Measurements from ENCODE around the gene SNX14. TPM values are rescaled to one million over a fixed set of nuclear protein-coding genes. Genes with fewer than 3 reads are reported as not detected.
A peak's percentile ranks its signal among the peaks of the same experiment; 100 is the strongest.

The SNX14 gene
- total and polyA plus RNA-seq, 2 of the 13 experiments (the other 11 are each of a cell fraction or from before 2014, with no cell fraction given), result 83.5 to 112 TPM

GRCh38 chr6:85641897-85642773 is 48.5 kb upstream of the SNX14 start (continued):
- TF ChIP-seq ZNF687 (CRISPR knock-in tag; IDR thresholded peaks at IDR 0.05) (peak; percentile 82), NCOA2 (CRISPR knock-in tag; IDR thresholded peaks at IDR 0.05) (0 out of 2 replicates have a peak, but pooled peaks have one; percentile 4), ATF7-NPFF (CRISPR knock-in tag; IDR thresholded peaks at IDR 0.05; ENCODE audit: low read depth) (peak; percentile 51; the same call in 1 of the 2 replicates), SNRNP70 (IDR thresholded peaks at IDR 0.05; ENCODE audit: low read depth, low read length) (no peak), ARID4A (CRISPR knock-in tag; IDR thresholded peaks at IDR 0.05; ENCODE audit: borderline replicate concordance) (peak; percentile 46; the same call in 1 of the 2 replicates), ZNF546 (CRISPR knock-in tag; conservative IDR thresholded peaks at IDR 0.05) (0 out of 2 replicates have a peak, but pooled peaks have one; percentile 5), KLF15 (CRISPR knock-in tag; IDR thresholded peaks at IDR 0.05; ENCODE audit: borderline replicate concordance) (no peak), ZNF329 (CRISPR knock-in tag; IDR thresholded peaks at IDR 0.05; ENCODE audit: low read depth) (no peak; the same call in 1 of the 2 replicates), HDAC1 (CRISPR knock-in tag; IDR thresholded peaks at IDR 0.05) (peak; percentile 28; the same call in 1 of the 2 replicates), ZNF274 (CRISPR knock-in tag; IDR thresholded peaks at IDR 0.05) (peak; percentile 35; the same call in 1 of the 2 replicates), ZNF501 (CRISPR knock-in tag; IDR thresholded peaks at IDR 0.05) (peak; percentile 36), YEATS4 (CRISPR knock-in tag; IDR thresholded peaks at IDR 0.05; ENCODE audit: borderline replicate concordance) (peak; percentile 60; the same call in 1 of the 2 replicates), ZNF883 (CRISPR knock-in tag; IDR thresholded peaks at IDR 0.05; ENCODE audit: not compliant biosample characterization) (peak; percentile 40), MXD3 (CRISPR knock-in tag; IDR thresholded peaks at IDR 0.05) (peak; percentile 22; the same call in 1 of the 2 replicates), ZNF598 (CRISPR knock-in tag; IDR thresholded peaks at IDR 0.05; ENCODE audit: borderline replicate concordance) (peak; percentile 60; the same call in 1 of the 2 replicates), ZNF296 (CRISPR knock-in tag; conservative IDR thresholded peaks at IDR 0.05) (no peak), ZSCAN21 (CRISPR knock-in tag; IDR thresholded peaks at IDR 0.05; ENCODE audit: borderline replicate concordance) (peak; percentile 59; the same call in 1 of the 2 replicates), MXD1 (CRISPR knock-in tag; IDR thresholded peaks at IDR 0.05) (peak; percentile 18)

All from HepG2 (cell line).